ENCODE results near the gene DMRTC2.

- no peak for TF ChIP-seq EP300 (IDR thresholded peaks at IDR 0.05)
- TF ChIP-seq CTCF (IDR thresholded peaks at IDR 0.05): no peak
- TF ChIP-seq POLR2AphosphoS5 (IDR thresholded peaks at IDR 0.05): no peak
Measured at GRCh38 chr19:41850381-41850780, 5.5 kb downstream of the DMRTC2 start.
